Body of pancreas (tissue), 4 donors: ENCODE data around the gene GAD2. TPM values are rescaled to one million over a fixed set of nuclear protein-coding genes. Genes with fewer than 3 reads are reported as not detected.

Experiments
- ATAC-seq: fragments of 150-250 bp; one replicate; pipeline ENCODE4 v1.9.1; 2016
- DNase-seq, 4 donors: peaks; one replicate each; pipeline ENCODE4 v3.0.0-alpha.2; 2019
- H3K27ac ChIP-seq, 4 donors: fragments of 200-600 bp; sonication (generic); 1 replicate in 3 of 4; 2 replicates in 1 of 4; pipeline versions ENCODE4 v1.5.1 to v1.6.1; 2016 to 2019; ENCODE audit warnings: mild to moderate bottlenecking in 1 of 4, mixed read lengths in 1 of 4, moderate library complexity in 1 of 4
- H3K27me3 ChIP-seq, 2 donors: fragments of 200-600 bp; sonication (generic); one replicate each; pipeline ENCODE4 v1.6.0; 2016; ENCODE audit warnings: mild to moderate bottlenecking in 1 of 2
- H3K36me3 ChIP-seq, 2 donors: fragments of 200-600 bp; sonication (generic); replicated peaks in 1 of 2; 2 replicates each; pipeline ENCODE4 v1.5.1; 2016; ENCODE audit warnings: low read depth in 2 of 2; ENCODE audit not compliant: insufficient read depth in 1 of 2
- H3K4me1 ChIP-seq: fragments of 200-600 bp; sonication (generic); one replicate; pipeline ENCODE4 v1.6.0; 2016
- H3K4me3 ChIP-seq, 2 donors: fragments of 200-600 bp; sonication (generic); 1 replicate in 1 of 2; 2 replicates in 1 of 2; pipeline ENCODE4 v1.5.1; 2016 to 2019
- H3K9me3 ChIP-seq, 3 donors: fragments of 200-600 bp; sonication (generic); 1 replicate in 2 of 3; 2 replicates in 1 of 3; pipeline ENCODE4 v1.5.1; 2016
- CTCF ChIP-seq, 7 experiments: fragments of 450-650 bp in 4 of 7; fragments of 200-600 bp in 3 of 7; sonication (generic) in 3 of 7; IDR thresholded peaks; one replicate each; pipeline ENCODE4 v1.5.1; 2016 to 2019; ENCODE audit warnings: antibody characterized with exemption in 7 of 7
- POLR2A ChIP-seq, 3 donors: fragments of 450-650 bp; IDR thresholded peaks; one replicate each; pipeline ENCODE4 v1.6.1; 2016; ENCODE audit warnings: antibody characterized with exemption in 3 of 3, mild to moderate bottlenecking in 2 of 3
- WGBS, 2 donors: methylation state at CpG; one replicate each; pipeline ENCODE4 v1.1.5; 2017; 5-methylcytosine and 5-hydroxymethylcytosine counted together
- intact Hi-C: fragments of 100-400 bp; cut with DNase I; formaldehyde crosslinking; loops from one replicate; pipeline ENCODE4 v1.15.1; 2023
- total RNA-seq, 2 donors: library from RNA; depleted of rRNA; stranded (reverse); fragments of >200 nt; gene quantifications; one replicate each; pipeline ENCODE4 v1.1.0, GENCODE V29; 2016

Gene GAD2
- total RNA-seq, 2 donors from 2014 or later = 4.3 to 11.7 TPM

GRCh38 chr10:26214551-26215395 lies 1.8 kb upstream of the GAD2 start:
- ATAC-seq = no peak
- Histone ChIP-seq H3K27me3 (peaks cover 0 to 30% of the 10 kb centered on the region in 2 donors), H3K9me3 (no peaks in the 10 kb centered on the region), H3K27ac (no peak overlapping the region), H3K36me3 (no peaks in the 10 kb centered on the region), H3K4me1 (peaks cover 37% of the 10 kb centered on the region), H3K4me3 (no peak overlapping the region)
- intact Hi-C loops = no loop called here
- DNase-seq = no peak
- no peak for TF ChIP-seq CTCF (IDR thresholded peaks at IDR 0.05)
- TF ChIP-seq POLR2A (IDR thresholded peaks at IDR 0.05) = no peak
- WGBS, 2 donors = 6 to 7% methylated on average over 16 to 34 of the region's 34 CpGs

- H3K9me3 ChIP-seq = no peaks in the 10 kb centered on the region
- peak overlapping the region in 1 of 4 donors; percentile 6 for H3K27ac ChIP-seq
- no peak for TF ChIP-seq CTCF (IDR thresholded peaks at IDR 0.05)
- TF ChIP-seq POLR2A (IDR thresholded peaks at IDR 0.05) = no peak
- intact Hi-C loops = no loop called here
- no peaks in the 10 kb centered on the region for H3K36me3 ChIP-seq
- no peak overlapping the region for H3K4me3 ChIP-seq
- no peak for ATAC-seq
- H3K4me1 ChIP-seq = peaks cover 37% of the 10 kb centered on the region
- peaks cover 0 to 32% of the 10 kb centered on the region in 2 donors for H3K27me3 ChIP-seq
- DNase-seq = no peak
- WGBS, 2 donors = 2% methylated on average over 31 of the region's 31 CpGs
Measured at GRCh38 chr10:26215396-26215934, 1.1 kb upstream of the GAD2 start.

GRCh38 chr10:26215935-26216584 lies 514 bp upstream of the GAD2 start:
- Histone ChIP-seq H3K4me3 (no peak overlapping the region), H3K9me3 (no peaks in the 10 kb centered on the region), H3K27ac (peak overlapping the region in 1 of 4 donors; percentile 6), H3K36me3 (no peaks in the 10 kb centered on the region), H3K27me3 (peaks cover 0 to 38% of the 10 kb centered on the region in 2 donors), H3K4me1 (peaks cover 37% of the 10 kb centered on the region)
- WGBS, 2 donors = 1 to 3% methylated on average over 40 to 55 of the region's 57 CpGs
- DNase-seq (peak; percentile 37 to 64 (median 44)), ATAC-seq (peak; percentile 64)
- intact Hi-C loops = no loop called here
- TF ChIP-seq CTCF (IDR thresholded peaks at IDR 0.05) (no peak), POLR2A (IDR thresholded peaks at IDR 0.05) (peak in 2 of 3 donors; percentile 14 to 37)

GRCh38 chr10:26217396-26218086 lies 967 bp downstream of the GAD2 start:
- no peak overlapping the region for H3K27ac ChIP-seq
- 2% methylated on average over 17 to 64 of the region's 64 CpGs for WGBS, 2 donors
- no peak overlapping the region for H3K4me3 ChIP-seq
- DNase-seq (no peak), ATAC-seq (no peak)
- intact Hi-C loops = no loop called here
- peaks cover 0 to 44% of the 10 kb centered on the region in 2 donors for H3K27me3 ChIP-seq
- peaks cover 37% of the 10 kb centered on the region for H3K4me1 ChIP-seq
- H3K9me3 ChIP-seq = no peaks in the 10 kb centered on the region
- H3K36me3 ChIP-seq = no peaks in the 10 kb centered on the region
- TF ChIP-seq POLR2A (IDR thresholded peaks at IDR 0.05) (no peak), CTCF (IDR thresholded peaks at IDR 0.05) (no peak)
